Ishikawa (cell line): ENCODE data around the gene DACH1.

Source experiments
- CEBPB ChIP-seq: IDR thresholded peaks from 2 replicates; pipeline ENCODE4 v1.6.1; 2012
- CREB1 ChIP-seq: IDR thresholded peaks from 2 replicates; pipeline ENCODE4 v1.6.1; 2012; ENCODE audit warnings: low read depth
- EGR1 ChIP-seq: IDR thresholded peaks from 2 replicates; pipeline ENCODE4 v1.6.1; 2012
- NFIC ChIP-seq: IDR thresholded peaks from 2 replicates; pipeline ENCODE4 v1.6.1; 2012
- RAD21 ChIP-seq: IDR thresholded peaks from 2 replicates; pipeline ENCODE4 v1.6.1; 2012; ENCODE audit warnings: low read depth
- REST ChIP-seq: IDR thresholded peaks from 2 replicates; pipeline ENCODE4 v1.6.1; 2012; ENCODE audit warnings: low read depth, mild to moderate bottlenecking
- TCF12 ChIP-seq: IDR thresholded peaks from 2 replicates; pipeline ENCODE4 v1.6.1; 2012; ENCODE audit warnings: low read depth
- TEAD4 ChIP-seq: IDR thresholded peaks from 2 replicates; pipeline ENCODE4 v1.6.1; 2012
- USF1 ChIP-seq: IDR thresholded peaks from 2 replicates; pipeline ENCODE4 v1.6.1; 2012
- YY1 ChIP-seq: IDR thresholded peaks from 2 replicates; pipeline ENCODE4 v1.6.1; 2012; ENCODE audit warnings: low read depth
- ZBTB7A ChIP-seq: IDR thresholded peaks from 2 replicates; pipeline ENCODE4 v1.6.1; 2012; ENCODE audit warnings: low read depth

The DACH1 gene

GRCh38 chr13:71394176-71394575, 472.8 kb downstream of the DACH1 start:
- no peak for TF ChIP-seq CREB1
- no peak for TF ChIP-seq RAD21
- TF ChIP-seq NFIC, result no peak
- no peak for TF ChIP-seq ZBTB7A
- TF ChIP-seq REST, result no peak
- TF ChIP-seq USF1, result no peak
- TF ChIP-seq YY1, result no peak
- TF ChIP-seq TCF12, result no peak
- TF ChIP-seq CEBPB, result no peak
- no peak for TF ChIP-seq EGR1
- TF ChIP-seq TEAD4, result no peak
